Panc1 (cell line): ENCODE results near the gene QSER1.

Experiments
- CTCF ChIP-seq: fragments of 450-650 bp; IDR thresholded peaks from 2 replicates; pipeline ENCODE4 v1.5.1; 2017; ENCODE audit warnings: mild to moderate bottlenecking
- POLR2AphosphoS5 ChIP-seq: IDR thresholded peaks from 2 replicates; pipeline ENCODE4 v1.6.1; 2012; ENCODE audit warnings: mild to moderate bottlenecking, low read depth, low read length, moderate library complexity
- TCF7L2 ChIP-seq: IDR thresholded peaks from 2 replicates; pipeline ENCODE4 v1.6.1; 2011; ENCODE audit warnings: mild to moderate bottlenecking, low read depth, low read length, inconsistent platforms

- TF ChIP-seq CTCF (no peak), TCF7L2 (no peak), POLR2AphosphoS5 (no peak)
Measured at GRCh38 chr11:33018840-33019239, 126.2 kb downstream of the QSER1 start.
